ENCODE data around the gene S100A1. TPM values are rescaled to one million over a fixed set of nuclear protein-coding genes. Genes with fewer than 3 reads are reported as not detected.

S100A1 gene
- total RNA-seq, 1 experiment from 2014 or later: not detected

GRCh38 chr1:153633161-153633753 lies 5.0 kb downstream of the S100A1 start:
- H3K4me2 ChIP-seq (ENCODE audit: insufficient read depth, insufficient read length, low read length): peak overlapping the region; percentile 69
- no peaks in the 10 kb centered on the region for H3K4me1 ChIP-seq (ENCODE audit: insufficient read depth, low read length)
- no peak for DNase-seq
- no CpG with 5 or more reads among the region's 18 CpGs for WGBS (ENCODE audit: extremely low coverage, insufficient read length, low lambda C conversion rate)
- H4K5ac ChIP-seq (ENCODE audit: insufficient read length, low read depth, low read length): no peak overlapping the region
- no peak overlapping the region for H2BK20ac ChIP-seq (ENCODE audit: low read depth, low read length, poor library complexity, severe bottlenecking)
- no peak overlapping the region for H3K56ac ChIP-seq (ENCODE audit: insufficient read length, low read depth, low read length)
- H3K27ac ChIP-seq (ENCODE audit: insufficient read length, low read depth, low read length): no peak overlapping the region
- peaks cover 4% of the 10 kb centered on the region; the same call in 1 of the 2 replicates for H3K79me2 ChIP-seq (ENCODE audit: insufficient read depth, low read length)
- Mint-ChIP-seq H3K36me3 (ENCODE audit: insufficient read depth in 1 of 3, low read depth in 3 of 3) (peaks cover 22 to 42% (median 35%) of the 10 kb centered on the region in 3 experiments), H3K4me3 (peak overlapping the region; percentile 93 to 99), H3K9me3 (peaks cover 0 to 3% of the 10 kb centered on the region in 2 experiments; a peak in 1 of 5 replicates), H3K27me3 (ENCODE audit: low read depth) (no peaks in the 10 kb centered on the region), H3K27ac (peak overlapping the region; percentile 10 to 89 (median 38)), H3K4me1 (peaks cover 26 to 30% of the 10 kb centered on the region in 2 experiments)
- H2BK120ac ChIP-seq (ENCODE audit: low read depth, low read length, poor library complexity, severe bottlenecking): no peak overlapping the region
- H3K9me3 ChIP-seq (ENCODE audit: control insufficient read depth, low read depth, low read length): no peaks in the 10 kb centered on the region
- no peak overlapping the region for H2BK12ac ChIP-seq (ENCODE audit: insufficient read length, low read depth, low read length)
- H3K4ac ChIP-seq (ENCODE audit: low read depth, low read length): no peak overlapping the region
- peaks cover 12% of the 10 kb centered on the region for H3K23me2 ChIP-seq (ENCODE audit: insufficient read length, low read depth, low read length, poor library complexity, severe bottlenecking)
- H3K27me3 ChIP-seq (ENCODE audit: insufficient read depth, low read length): no peaks in the 10 kb centered on the region
- no peaks in the 10 kb centered on the region for H4K20me1 ChIP-seq (ENCODE audit: control insufficient read depth, insufficient read depth, insufficient read length)
- no peak overlapping the region for H2BK5ac ChIP-seq (ENCODE audit: insufficient read length, low read length)
- no peak overlapping the region for H3T11ph ChIP-seq (ENCODE audit: low read length)
- no peak overlapping the region for H3K14ac ChIP-seq (ENCODE audit: insufficient read depth, low read length)
- no peak overlapping the region for H2AFZ ChIP-seq (ENCODE audit: low read length)
- H3K79me1 ChIP-seq (ENCODE audit: insufficient read depth, low read depth, low read length, poor library complexity, severe bottlenecking): no peaks in the 10 kb centered on the region
- H3K23ac ChIP-seq (ENCODE audit: insufficient read length, low read depth, low read length): no peak overlapping the region
- no peak overlapping the region for H4K91ac ChIP-seq (ENCODE audit: insufficient read length, low read depth, low read length)
- no peak overlapping the region for H4K8ac ChIP-seq (replicated peaks; ENCODE audit: insufficient read length, low read depth, low read length)
- H2BK15ac ChIP-seq (ENCODE audit: low read depth, low read length): no peak overlapping the region
- peak overlapping the region; percentile 23 for H3K18ac ChIP-seq (ENCODE audit: insufficient read length, low read depth, low read length)
- peak overlapping the region; percentile 15 for H3K9ac ChIP-seq (ENCODE audit: extremely low read depth, insufficient read length, low read length)
- no peak overlapping the region for H2AK5ac ChIP-seq (ENCODE audit: insufficient read length, low read length)
- TF ChIP-seq CTCF (conservative IDR thresholded peaks at IDR 0.05): no peak

Measured in H9 (cell line).